Measurements from ENCODE around the gene PDCD6IP.

DNA sequence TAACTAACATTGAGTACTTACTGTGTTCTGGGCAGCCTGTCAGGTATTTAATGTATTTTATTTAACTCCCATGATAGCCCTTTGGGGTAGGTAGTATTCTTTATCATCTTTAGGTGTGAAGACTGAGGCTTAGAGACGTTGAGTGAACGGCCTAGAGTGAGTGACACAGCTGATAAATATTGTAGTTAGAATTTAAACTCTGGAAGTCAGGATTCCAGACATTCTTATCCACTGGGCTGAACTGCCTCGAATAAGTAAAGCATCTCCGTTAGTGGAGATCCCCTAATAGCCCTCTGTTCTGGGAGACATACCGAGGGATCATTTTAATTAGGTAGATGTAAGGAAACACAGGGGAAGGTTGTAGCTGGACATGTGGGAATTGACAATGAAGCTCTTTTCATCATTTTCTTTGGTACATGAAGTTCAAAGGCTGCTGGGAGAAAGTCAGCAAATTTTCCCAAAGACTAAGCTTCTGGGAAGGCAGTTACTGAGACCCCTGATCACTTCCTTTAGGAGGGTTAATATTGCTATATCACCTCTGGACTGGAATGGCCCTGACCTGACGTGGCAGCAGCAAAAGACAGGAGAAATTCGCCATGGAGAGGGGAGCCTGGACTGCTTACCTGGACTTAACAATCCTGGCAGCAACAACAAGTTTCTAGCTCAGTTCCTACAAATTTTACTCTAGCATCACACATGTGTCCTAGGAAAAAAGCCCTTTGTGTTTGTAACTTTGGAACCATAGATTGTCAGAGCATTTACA is 11.7 kb upstream of the PDCD6IP start:
- TF ChIP-seq POLR2A (IDR thresholded peaks at IDR 0.05) (no peak), CTCF (IDR thresholded peaks at IDR 0.05) (no peak)
